T-helper 1 cell treated with Interleukin-12 subunit alpha and Interleukin-12 subunit beta and Interleukin-4 antibody, amounts not matched to agents 30 ng/mL and 1 ng/mL, for 36 hours (primary cell): ENCODE measurements around the gene ZNF516. TPM values are rescaled to one million over a fixed set of nuclear protein-coding genes. Genes with fewer than 3 reads are reported as not detected.

ENCODE experiments used
- intact Hi-C: fragments of 100-400 bp; cut with micrococcal nuclease; formaldehyde crosslinking; loops from one replicate; pipeline ENCODE4 v1.15.1; 2024
- total RNA-seq: library from RNA; stranded (reverse); gene quantifications from 2 replicates; pipeline ENCODE4 v1.2.3, GENCODE V29; 2022

ZNF516 gene
- total RNA-seq, 1 donor from 2014 or later, result 1.8 TPM

- intact Hi-C loops, result no loop called here
Measured at GRCh38 chr18:76428396-76429261, 66.4 kb downstream of the ZNF516 start.

- intact Hi-C loops, result loop anchor here (1.0 kb wide), 1 partner anchor 21 kb away; no protein-coding TSS in a partner anchor
Measured at GRCh38 chr18:76426737-76427305, 68.2 kb downstream of the ZNF516 start.

DNA sequence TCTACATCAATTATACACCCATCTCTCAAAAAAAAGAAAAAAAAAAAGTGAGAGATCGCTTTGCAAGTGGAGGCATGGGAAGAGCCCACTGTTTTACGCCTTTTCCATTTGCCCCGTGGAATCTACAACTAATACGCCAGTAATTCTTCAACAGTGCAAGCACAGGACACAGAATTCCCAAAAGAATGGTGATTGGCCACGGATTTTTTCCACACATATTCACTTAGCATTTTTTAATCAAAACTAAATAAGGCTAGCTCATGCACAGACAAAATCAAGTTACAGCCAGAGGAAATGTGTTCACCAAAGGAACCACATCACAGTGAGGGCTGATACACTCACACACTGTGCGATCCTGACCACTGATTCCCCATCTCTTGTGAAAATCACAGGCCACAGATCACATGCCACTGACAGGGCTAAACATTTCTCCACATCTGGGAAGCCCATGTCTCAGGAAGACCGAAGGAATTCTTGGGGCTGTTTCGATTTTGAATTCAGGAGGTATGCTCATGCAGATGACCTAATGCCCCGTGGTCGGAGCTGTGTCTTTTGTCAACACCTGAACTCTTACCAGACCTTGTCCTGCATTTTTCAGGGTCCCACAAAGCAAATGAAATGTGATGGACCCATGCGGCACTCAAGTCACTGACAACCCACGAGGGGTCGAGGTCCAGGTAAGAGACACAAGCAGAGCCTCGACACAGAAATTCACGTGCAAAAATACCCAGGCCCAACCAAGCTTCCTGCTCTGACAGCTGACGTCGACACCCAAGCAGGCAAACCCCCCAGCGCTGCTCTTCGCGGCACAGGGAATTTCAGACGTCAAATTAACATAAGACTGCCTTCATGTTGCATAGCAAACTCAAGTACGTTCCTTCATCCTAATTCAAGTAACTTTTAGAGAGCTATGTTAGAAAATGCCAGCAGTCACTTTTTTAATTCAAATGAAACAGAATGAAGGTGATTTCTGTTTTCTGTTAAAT is 69.6 kb downstream of the ZNF516 start:
- intact Hi-C loops, result loop anchor here (1.0 kb wide), 1 partner anchor 19 kb away; no protein-coding TSS in a partner anchor

- intact Hi-C loops, result no loop called here
Measured at GRCh38 chr18:76422838-76423237, 72.2 kb downstream of the ZNF516 start.

- intact Hi-C loops, result no loop called here
Measured at GRCh38 chr18:76422121-76422520, 72.9 kb downstream of the ZNF516 start.

- intact Hi-C loops, result no loop called here
Measured at GRCh38 chr18:76421685-76422078, 73.4 kb downstream of the ZNF516 start.

DNA sequence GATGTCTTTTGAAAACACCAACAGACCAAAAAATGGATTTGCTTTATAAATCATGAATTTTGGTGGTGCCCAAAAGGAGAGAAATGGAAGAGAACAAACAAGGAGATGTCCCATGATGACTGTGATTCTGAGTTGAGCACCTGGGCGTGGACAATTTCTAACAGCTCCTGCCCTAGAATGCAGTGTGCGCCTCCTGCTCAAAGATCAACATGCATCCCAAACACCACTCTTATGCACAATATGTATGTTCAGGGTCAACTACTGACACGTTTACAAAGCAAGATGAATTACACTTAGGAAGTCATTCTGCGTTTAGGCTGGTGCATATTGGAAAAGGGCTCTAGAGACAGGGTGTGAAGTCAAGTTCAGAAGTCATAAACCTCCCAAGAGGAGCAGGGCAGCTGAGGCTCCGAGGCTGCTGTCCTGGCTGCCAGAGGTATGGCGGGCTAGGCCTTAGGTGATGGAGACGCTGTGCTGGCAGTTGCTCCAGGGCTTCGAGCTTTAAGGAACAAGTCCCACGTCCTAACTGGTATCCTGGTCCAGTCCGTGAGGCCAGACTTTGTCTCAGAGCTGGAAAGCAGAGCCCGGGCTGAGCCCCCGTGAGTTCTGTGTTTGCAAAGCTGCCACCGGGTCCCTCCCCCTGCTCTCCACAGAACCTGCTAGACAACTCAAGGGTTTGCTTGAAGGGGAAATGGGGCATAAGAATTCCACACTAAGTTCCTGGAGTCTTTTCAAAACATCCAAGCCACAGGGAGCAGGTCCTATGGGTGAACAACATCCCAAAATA is 74.0 kb downstream of the ZNF516 start:
- intact Hi-C loops, result no loop called here

GRCh38 chr18:76419811-76420210 is 75.2 kb downstream of the ZNF516 start:
- intact Hi-C loops, result no loop called here

- intact Hi-C loops, result no loop called here
Measured at GRCh38 chr18:76416911-76417310, 78.1 kb downstream of the ZNF516 start.

DNA sequence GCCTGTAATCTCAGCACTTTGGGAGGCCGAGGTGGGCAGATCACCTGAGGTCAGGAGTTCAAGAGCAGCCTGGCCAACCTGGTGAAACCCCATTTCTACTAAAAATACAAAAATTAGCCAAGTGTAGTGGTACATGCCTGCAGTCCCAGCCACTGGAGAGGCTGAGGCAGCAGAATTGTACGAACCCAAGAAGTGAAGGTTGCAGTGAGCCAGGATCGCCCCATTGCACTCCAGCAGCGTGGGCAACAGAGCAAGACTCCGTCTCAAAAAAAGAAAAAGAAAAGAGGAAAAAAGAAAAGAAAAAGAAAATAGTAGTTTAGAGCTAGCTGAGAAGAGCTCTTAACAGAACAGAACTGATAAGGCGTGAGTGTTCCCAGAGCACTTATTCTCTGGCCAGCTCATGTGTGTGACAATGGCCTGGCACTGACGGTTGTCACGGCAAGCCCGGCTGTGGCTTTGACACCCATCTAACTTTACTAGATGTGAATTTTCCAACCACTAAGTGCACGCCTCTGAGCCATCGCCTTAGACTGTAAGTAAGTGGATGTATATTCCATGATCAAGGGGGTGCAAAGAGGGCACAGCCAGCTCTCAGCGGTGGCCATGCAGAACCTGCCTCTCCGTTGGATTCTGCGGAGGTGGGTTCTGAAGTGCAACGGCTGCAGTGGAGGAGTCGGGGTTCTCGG is 80.0 kb downstream of the ZNF516 start:
- intact Hi-C loops, result no loop called here

GRCh38 chr18:76412818-76413565 is 82.0 kb downstream of the ZNF516 start:
- intact Hi-C loops, result no loop called here

GRCh38 chr18:76412010-76412817 is 82.8 kb downstream of the ZNF516 start:
- intact Hi-C loops, result no loop called here

DNA sequence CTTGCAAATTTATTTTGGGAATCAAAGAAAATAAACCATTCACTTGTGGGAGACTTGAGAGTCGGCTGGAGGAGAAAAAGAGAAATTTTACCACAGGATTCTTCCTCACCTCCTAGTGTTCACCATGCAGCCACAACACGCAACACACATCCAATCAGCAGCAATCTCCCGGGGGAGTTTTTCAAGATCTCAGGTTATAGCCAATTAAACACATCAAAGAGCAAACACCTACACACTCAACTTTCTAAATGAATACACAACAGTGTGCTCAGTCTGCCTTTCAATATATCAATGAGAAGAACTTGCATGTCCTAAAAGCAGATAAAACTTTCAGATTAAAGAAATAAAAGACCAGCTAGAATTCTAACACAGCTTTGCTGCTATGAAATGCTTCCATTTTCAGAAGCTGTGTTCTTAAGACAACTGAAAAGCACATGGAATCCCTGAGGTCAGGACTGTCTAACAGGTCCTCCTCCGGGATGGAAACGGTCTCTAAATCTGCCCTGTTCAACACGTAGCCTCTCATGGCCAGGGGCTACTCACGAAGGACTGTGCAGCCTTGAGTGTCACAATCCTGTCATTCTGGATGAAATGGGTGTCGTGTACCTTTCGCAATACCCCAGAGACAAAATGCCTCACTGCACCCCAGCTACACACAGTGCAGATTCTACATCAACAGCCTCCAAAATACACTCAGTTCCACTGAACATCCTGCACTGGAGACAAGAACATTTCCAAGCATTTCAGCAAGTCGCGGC is 84.2 kb downstream of the ZNF516 start:
- intact Hi-C loops, result loop anchor here (2.0 kb wide), 1 partner anchor 82 kb away; no protein-coding TSS in a partner anchor

DNA sequence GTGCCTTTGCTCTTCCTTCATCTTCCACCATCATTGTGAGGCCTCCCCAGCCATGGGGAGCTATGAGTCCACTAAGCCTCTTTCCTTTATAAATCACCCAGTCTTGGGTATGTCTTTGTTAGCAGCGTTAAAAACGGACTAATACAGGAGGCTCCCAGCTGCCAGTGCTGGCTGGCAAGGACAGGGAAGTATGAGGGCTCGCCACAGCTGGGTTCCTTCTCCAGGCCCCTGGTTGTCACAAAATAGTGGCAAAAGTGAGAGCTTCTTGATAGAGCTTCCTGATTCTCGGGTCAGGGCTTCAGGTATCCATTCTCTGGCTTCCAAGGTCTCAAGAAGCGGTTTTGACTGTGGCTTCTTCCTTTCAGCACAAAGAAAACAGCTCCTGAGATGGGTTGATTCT is 85.0 kb downstream of the ZNF516 start:
- intact Hi-C loops, result loop anchor here (2.0 kb wide), 1 partner anchor 83 kb away; no protein-coding TSS in a partner anchor

DNA sequence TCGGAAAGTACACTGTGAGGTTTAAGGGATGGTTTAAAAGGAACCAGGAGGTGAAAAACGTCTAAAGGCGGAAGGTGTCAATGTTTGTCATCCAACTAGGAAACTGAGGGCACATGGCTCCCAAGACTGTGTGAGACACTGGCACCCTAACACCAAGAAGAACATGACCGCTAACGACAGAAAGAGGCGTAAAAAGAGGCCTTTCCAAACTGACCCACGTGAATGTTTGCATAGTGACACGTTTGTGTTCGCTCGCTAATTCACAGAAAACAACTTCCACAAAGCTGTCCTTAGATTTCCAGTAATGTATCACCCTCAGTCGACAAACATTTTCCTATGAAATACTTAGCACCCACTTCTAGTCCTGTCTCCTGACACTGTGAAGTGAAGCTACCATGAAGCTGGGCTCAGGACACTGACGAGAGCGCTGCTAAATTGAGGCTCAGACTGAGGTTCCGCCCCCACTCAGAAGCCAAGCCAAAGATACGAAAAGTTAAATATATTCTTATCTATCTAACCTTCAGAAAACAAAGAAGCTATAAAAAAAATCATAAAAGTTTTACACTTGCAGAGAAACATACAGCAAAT is 86.5 kb downstream of the ZNF516 start:
- intact Hi-C loops, result loop anchor here (5.0 kb wide), 1 partner anchor 169 kb away; no protein-coding TSS in a partner anchor

- intact Hi-C loops, result loop anchor here (5.0 kb wide), 1 partner anchor 170 kb away; no protein-coding TSS in a partner anchor
Measured at GRCh38 chr18:76407681-76408080, 87.4 kb downstream of the ZNF516 start.

DNA sequence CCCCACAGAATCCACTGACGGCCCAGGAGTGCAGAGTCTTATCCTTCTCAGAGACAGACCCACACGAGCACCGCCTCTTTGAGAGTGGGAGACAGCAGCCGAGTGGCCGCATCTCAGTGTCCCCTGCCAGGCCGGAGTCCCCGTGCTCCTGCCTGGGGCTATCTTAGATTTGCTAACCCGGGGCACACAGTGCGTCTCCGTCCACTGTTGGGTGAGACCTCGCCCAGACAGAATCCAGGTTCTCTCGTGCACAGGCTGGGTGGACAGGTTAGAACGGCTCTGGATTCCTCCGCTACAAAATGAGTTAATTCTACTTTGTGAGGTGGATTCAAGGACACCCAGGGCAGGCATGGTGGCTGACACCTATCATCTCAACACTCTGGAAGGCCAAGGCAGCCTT is 88.3 kb downstream of the ZNF516 start:
- intact Hi-C loops, result loop anchor here (1.0 to 5.0 kb wide), 4 partner anchors 20 to 303 kb away; no protein-coding TSS in a partner anchor
